LNCaP clone FGC (cell line): ENCODE measurements around the gene TBX21.
"Not testable (repeated sequence)": the region's sequence is repeated elsewhere in the genome, so short reads cannot be mapped to it uniquely, and the experiment has no call there.

Source experiments
- DNase-seq: peaks from one replicate; pipeline ENCODE4 v3.0.0-alpha.2; 2011; ENCODE audit warnings: low read depth
- H3K4me3 ChIP-seq: 2 replicates; pipeline ENCODE4 v1.5.1; 2011; ENCODE audit warnings: mild to moderate bottlenecking, low read depth, low read length, control low read depth
- TF ChIP-seq, protein P1 (sequence below): IDR thresholded peaks from 2 replicates; pipeline ENCODE4 v1.5.1; 2012; ENCODE audit warnings: mild to moderate bottlenecking; ENCODE audit not compliant: control insufficient read depth, insufficient read depth; ENCODE audit errors: extremely low read depth

TBX21 gene

GRCh38 chr17:47735536-47736011 is 2.5 kb downstream of the TBX21 start:
- TF ChIP-seq, protein P1, sequence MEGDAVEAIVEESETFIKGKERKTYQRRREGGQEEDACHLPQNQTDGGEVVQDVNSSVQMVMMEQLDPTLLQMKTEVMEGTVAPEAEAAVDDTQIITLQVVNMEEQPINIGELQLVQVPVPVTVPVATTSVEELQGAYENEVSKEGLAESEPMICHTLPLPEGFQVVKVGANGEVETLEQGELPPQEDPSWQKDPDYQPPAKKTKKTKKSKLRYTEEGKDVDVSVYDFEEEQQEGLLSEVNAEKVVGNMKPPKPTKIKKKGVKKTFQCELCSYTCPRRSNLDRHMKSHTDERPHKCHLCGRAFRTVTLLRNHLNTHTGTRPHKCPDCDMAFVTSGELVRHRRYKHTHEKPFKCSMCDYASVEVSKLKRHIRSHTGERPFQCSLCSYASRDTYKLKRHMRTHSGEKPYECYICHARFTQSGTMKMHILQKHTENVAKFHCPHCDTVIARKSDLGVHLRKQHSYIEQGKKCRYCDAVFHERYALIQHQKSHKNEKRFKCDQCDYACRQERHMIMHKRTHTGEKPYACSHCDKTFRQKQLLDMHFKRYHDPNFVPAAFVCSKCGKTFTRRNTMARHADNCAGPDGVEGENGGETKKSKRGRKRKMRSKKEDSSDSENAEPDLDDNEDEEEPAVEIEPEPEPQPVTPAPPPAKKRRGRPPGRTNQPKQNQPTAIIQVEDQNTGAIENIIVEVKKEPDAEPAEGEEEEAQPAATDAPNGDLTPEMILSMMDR, result no peak
- DNase-seq, result no peak
- H3K4me3 ChIP-seq, result no peak overlapping the region

DNA sequence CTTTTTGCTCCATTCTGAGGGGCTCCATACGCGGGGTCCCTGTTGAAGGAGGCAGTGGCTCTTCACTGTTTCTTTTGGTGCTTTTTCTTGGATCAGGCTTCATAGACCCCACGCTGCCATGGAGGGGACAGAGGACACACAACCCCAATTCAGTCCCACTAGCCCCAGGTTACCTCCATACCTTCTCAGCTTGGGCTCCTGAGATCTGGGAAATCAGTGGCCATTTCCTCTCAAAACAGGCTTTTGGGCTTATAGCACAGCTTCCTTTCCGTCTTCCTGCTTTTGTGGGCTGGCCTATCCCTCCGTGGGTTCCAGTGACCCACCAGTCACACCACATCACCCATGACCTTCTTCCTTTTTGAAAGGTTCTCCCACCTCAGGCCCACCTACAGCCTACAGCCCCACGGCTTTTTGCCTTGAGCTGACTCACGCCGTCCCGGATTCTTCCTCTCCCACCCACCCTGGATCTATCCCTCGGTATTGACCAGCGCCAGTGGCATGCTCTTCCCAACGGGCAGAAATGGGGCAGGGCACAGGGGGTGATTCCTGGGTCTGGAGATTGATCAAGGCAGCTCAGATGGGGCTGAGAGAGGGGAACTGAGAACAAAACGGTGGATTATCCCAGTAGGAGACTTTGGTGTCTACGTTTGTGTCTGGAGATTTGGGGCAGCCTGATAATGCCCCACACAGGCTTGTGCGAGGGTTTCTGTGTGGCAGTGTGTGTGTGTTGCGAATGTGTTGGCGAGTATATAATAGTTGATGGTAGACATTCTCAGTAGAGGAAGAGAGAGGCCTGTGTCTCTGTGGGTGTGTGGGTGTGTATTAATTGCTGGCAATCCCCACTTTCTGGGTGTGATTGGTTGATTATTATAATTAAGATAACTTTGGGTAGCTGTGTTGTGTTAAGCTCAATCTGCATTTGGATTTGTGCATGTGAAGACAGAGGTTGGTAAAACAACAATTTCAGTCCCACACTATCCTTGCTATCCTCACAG is 3.8 kb downstream of the TBX21 start:
- H3K4me3 ChIP-seq, result no peak overlapping the region
- no peak for DNase-seq
- TF ChIP-seq, protein P1, result no peak

GRCh38 chr17:47738178-47738577 is 5.1 kb downstream of the TBX21 start:
- DNase-seq, result no peak
- TF ChIP-seq, protein P1, result no peak
- no peak overlapping the region for H3K4me3 ChIP-seq

DNA sequence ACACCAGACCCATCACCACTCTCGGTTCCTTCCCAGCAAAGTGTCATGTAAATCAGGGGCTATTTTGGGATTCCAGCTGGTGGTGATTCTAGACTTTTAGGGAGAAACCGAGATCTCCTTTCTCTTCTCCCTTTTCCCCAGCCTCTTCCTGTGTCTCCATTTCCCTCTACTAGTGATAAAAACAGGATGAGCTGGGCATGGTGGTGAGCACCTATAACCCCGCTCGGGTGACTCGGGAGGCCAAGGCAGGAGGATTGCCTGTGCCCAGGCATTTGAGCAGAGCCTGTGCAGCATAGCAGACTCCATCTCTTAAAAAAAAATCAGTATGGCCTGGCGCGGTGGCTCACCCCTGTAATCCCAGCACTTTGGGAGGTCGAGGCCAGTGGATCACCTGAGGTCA is 6.1 kb downstream of the TBX21 start:
- H3K4me3 ChIP-seq, result no peak overlapping the region
- no peak for DNase-seq
- TF ChIP-seq, protein P1, result no peak

GRCh38 chr17:47739945-47740344 is 6.9 kb downstream of the TBX21 start:
- not testable (repeated sequence) for H3K4me3 ChIP-seq, DNase-seq

- no peak overlapping the region for H3K4me3 ChIP-seq
- TF ChIP-seq, protein P1, result no peak
- DNase-seq, result no peak
Observed at GRCh38 chr17:47741109-47741792, 8.2 kb downstream of the TBX21 start.

DNA sequence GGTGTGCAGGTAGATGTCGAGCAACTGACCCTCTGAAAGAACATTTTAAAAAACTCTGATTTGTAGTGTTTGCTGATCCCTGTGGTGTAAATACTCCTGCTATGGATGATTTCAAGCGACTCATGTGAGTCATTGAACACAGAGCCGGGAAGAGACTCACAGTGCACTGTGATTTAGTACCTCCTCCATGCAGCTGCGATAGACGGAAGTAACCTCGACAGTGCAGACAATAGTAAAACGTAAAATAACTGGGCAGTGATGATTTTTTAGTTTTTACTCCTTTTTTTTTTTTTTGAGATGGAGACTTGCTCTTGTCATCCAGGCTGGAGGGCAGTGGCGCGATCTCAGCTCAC is 8.7 kb downstream of the TBX21 start:
- TF ChIP-seq, protein P1, result no peak
- H3K4me3 ChIP-seq, result no peak overlapping the region
- no peak for DNase-seq
